Fibroblast of villous mesenchyme (primary cell): Measurements from ENCODE around the gene NCK2. TPM values are rescaled to one million over a fixed set of nuclear protein-coding genes. Genes with fewer than 3 reads are reported as not detected.

Source experiments
- DNase-seq: peaks from one replicate; pipeline ENCODE4 v3.0.0-alpha.2; 2010; ENCODE audit warnings: low read depth
- H3K4me3 ChIP-seq: 2 replicates; pipeline ENCODE4 v1.5.1; 2011; ENCODE audit warnings: low read depth, mild to moderate bottlenecking, low read length
- total RNA-seq: library from RNA; depleted of rRNA; stranded (reverse); fragments of >200 nt; gene quantifications from 2 replicates; pipeline ENCODE4 v1.2.3, GENCODE V29; 2012
- TF ChIP-seq, protein P1 (sequence below): IDR thresholded peaks from 2 replicates; pipeline ENCODE4 v1.5.1; 2012; ENCODE audit warnings: low read depth, mild to moderate bottlenecking, low read length; ENCODE audit not compliant: insufficient read depth

Gene NCK2
- total RNA-seq, 1 donor, result 22.5 TPM

GRCh38 chr2:105783972-105784371, 39.3 kb downstream of the NCK2 start:
- no peak for DNase-seq
- no peak overlapping the region for H3K4me3 ChIP-seq
- TF ChIP-seq, protein P1, sequence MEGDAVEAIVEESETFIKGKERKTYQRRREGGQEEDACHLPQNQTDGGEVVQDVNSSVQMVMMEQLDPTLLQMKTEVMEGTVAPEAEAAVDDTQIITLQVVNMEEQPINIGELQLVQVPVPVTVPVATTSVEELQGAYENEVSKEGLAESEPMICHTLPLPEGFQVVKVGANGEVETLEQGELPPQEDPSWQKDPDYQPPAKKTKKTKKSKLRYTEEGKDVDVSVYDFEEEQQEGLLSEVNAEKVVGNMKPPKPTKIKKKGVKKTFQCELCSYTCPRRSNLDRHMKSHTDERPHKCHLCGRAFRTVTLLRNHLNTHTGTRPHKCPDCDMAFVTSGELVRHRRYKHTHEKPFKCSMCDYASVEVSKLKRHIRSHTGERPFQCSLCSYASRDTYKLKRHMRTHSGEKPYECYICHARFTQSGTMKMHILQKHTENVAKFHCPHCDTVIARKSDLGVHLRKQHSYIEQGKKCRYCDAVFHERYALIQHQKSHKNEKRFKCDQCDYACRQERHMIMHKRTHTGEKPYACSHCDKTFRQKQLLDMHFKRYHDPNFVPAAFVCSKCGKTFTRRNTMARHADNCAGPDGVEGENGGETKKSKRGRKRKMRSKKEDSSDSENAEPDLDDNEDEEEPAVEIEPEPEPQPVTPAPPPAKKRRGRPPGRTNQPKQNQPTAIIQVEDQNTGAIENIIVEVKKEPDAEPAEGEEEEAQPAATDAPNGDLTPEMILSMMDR, result no peak

GRCh38 chr2:105784589-105784988, 39.9 kb downstream of the NCK2 start:
- H3K4me3 ChIP-seq, result no peak overlapping the region
- TF ChIP-seq, protein P1, result no peak
- no peak for DNase-seq

DNA sequence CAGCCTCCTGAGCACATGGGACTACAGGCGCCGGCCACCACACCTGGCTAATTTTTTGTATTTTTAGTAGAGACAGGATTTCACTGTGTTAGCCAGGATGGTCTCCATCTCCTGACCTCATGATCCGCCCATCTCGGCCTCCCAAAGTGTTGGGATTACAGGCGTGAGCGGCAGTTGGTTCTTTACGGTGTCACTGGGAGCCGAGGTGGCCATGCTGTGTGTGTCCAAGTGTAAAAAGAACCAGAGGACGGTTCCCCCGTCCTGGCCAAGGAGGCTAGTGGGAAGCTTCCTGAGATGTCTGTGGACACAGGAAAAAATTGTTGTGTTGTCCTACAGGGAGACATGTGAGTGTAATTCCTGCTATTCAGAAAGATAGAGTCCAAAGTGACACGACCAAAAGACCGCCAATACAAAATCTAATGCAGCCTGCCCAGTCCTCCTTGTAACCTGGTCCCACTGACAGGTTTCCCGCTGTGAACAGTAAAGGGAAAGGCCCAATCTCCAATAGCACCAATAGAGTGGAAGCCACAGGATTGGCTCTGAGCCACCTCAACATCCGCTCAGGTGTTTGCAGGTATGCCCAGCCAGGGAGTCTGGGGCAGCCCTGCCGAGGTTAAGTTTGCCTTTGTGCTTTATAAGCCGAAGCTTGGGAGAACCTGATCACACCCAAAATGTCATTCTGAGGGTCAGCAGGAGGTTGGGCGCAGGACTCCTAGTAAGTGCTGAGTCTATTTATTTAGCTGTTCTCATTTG, 40.6 kb downstream of the NCK2 start:
- TF ChIP-seq, protein P1, result no peak
- no peak overlapping the region for H3K4me3 ChIP-seq
- no peak for DNase-seq

GRCh38 chr2:105786231-105787230, 41.8 kb downstream of the NCK2 start:
- no peak overlapping the region for H3K4me3 ChIP-seq
- DNase-seq, result no peak
- TF ChIP-seq, protein P1, result no peak

- DNase-seq, result peak; percentile 31
- no peak overlapping the region for H3K4me3 ChIP-seq
- TF ChIP-seq, protein P1, result peak; percentile 31
Measured at GRCh38 chr2:105787376-105788318, 42.9 kb downstream of the NCK2 start.

- TF ChIP-seq, protein P1, result no peak
- no peak for DNase-seq
- H3K4me3 ChIP-seq, result no peak overlapping the region
Measured at GRCh38 chr2:105788670-105789290, 44.1 kb downstream of the NCK2 start.
